Cardiac fibroblast (primary cell): ENCODE measurements around the gene ETS2.

ENCODE experiments used
- DNase-seq, 2 donors: peaks; one replicate each; pipeline versions ENCODE4 v3.0.0 to v3.0.0-alpha.2; 2010; ENCODE audit warnings: low read depth in 2 of 2
- H3K4me3 ChIP-seq, 2 donors: replicated peaks in 1 of 2; 1 replicate in 1 of 2; 2 replicates in 1 of 2; pipeline ENCODE4 v1.5.1; 2011; ENCODE audit warnings: low read depth in 2 of 2, low read length in 2 of 2, mild to moderate bottlenecking in 2 of 2, moderate library complexity in 1 of 2
- CTCF ChIP-seq: IDR thresholded peaks from one replicate; pipeline ENCODE4 v1.5.1; 2011; ENCODE audit warnings: low read depth, mild to moderate bottlenecking, low read length, inconsistent platforms

The ETS2 gene

GRCh38 chr21:38793926-38794713 is 11.6 kb upstream of the ETS2 start:
- TF ChIP-seq CTCF = no peak
- no peak for DNase-seq
- no peak overlapping the region for H3K4me3 ChIP-seq

DNA sequence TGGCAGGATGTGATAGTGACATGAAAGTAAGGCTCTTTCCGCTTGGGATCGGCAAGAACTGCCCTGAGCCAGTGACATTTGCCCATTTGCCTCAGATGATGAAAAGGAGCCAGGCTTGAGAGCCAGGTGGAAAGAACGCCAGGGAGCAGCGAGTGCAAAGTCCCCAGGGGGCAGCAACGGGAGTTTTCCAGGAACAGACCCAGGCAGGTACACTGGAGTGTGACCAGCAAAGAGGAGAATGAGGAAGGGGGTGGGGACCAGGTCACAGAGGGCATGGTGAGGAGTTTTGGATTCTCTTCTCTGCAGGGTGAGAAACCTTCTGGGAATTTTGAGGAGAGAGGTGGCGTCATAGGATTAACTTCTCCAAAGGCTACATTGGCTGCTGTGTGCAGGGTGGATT is 10.8 kb upstream of the ETS2 start:
- DNase-seq = no peak
- H3K4me3 ChIP-seq = no peak overlapping the region
- TF ChIP-seq CTCF = no peak

DNA sequence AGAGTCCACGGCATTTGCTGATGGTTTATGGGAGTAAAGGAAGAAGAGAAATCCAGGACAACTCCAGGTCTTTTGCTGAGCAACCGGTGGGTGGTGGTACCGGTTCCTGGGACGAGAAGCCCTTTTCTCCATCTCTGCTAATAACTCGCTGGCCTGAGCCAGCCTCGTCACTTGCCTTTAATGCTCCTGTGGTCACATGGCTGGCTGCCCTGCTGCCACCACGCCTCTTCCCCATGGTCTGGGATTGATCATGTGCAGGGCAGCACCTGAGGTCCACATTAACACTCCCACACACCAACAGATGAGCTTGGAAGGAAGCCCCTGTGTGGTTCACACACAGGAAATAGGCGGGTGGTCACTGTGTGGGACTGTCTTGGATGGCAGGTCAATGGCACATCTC is 10.3 kb upstream of the ETS2 start:
- H3K4me3 ChIP-seq = no peak overlapping the region
- TF ChIP-seq CTCF = no peak
- no peak for DNase-seq

DNA sequence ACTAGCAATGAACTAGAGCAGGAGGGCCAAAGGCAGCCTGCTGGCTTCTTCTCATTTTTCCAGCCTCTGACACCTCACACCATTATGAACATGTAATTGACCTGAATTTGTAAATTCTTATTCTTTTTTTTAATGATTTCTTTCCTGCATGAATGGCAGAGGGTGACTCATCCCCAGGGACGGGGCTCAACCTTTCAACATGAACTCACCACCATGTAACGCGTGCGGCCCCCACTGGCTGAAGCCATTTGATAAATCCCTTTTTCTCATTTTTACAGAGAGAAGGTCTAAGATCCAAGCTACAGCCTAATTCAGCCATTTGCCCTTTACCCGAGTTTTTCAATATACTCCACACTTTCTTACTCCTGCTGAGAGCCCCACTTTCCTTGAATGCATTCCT is 9.3 kb upstream of the ETS2 start:
- H3K4me3 ChIP-seq = no peak overlapping the region
- peak in 1 of 2 donors; percentile 68 for DNase-seq
- peak; percentile 1 for TF ChIP-seq CTCF

- H3K4me3 ChIP-seq = no peak overlapping the region
- no peak for TF ChIP-seq CTCF
- DNase-seq = peak in 1 of 2 donors; percentile 49
Measured at GRCh38 chr21:38797470-38797869, 8.3 kb upstream of the ETS2 start.

GRCh38 chr21:38798081-38798480 is 7.6 kb upstream of the ETS2 start:
- TF ChIP-seq CTCF = no peak
- DNase-seq = no peak

DNA sequence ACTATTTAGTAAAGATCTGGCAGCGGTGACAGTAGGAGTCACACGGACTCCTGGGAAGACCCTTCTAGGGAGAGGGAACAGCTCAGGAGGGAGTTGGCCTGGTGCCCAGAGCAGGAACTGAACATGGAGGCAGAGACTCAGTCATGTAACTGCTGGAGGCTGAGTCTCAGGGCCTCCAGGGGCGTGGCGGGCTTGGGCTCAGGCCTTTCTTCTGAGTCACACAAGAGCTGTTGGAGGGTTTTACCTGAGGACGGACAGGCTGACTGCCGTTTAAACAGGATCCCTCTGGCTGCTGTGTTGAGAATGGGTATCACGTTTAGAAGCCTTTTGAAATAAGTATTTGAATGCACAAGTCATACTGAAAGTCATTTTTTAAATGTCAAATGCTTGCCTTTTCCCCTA is 7.2 kb upstream of the ETS2 start:
- H3K4me3 ChIP-seq = no peak overlapping the region
- DNase-seq = peak in 1 of 2 donors; percentile 75
- TF ChIP-seq CTCF = no peak

More at GRCh38 chr21:38798081-38798480, 7.6 kb upstream of the ETS2 start:
- no peak overlapping the region for H3K4me3 ChIP-seq
